Bronchial epithelial cell (primary cell): ENCODE measurements around the gene MEIS1. TPM values are rescaled to one million over a fixed set of nuclear protein-coding genes. Genes with fewer than 3 reads are reported as not detected.

Experiments
- DNase-seq: peaks from one replicate; pipeline ENCODE4 v3.0.0-alpha.2; 2010; ENCODE audit warnings: low read depth
- FAIRE-seq: peaks from 2 replicates; lab custom pipeline; 2011; peaks lifted over from hg19 to GRCh38; lab: Jason Lieb, UNC
- H3K27me3 ChIP-seq: 2 replicates; pipeline ENCODE4 v1.5.1; 2011; ENCODE audit warnings: low read length; ENCODE audit not compliant: control insufficient read depth, insufficient read depth
- H3K36me3 ChIP-seq: 2 replicates; pipeline ENCODE4 v1.5.1; 2011; ENCODE audit warnings: low read length; ENCODE audit not compliant: control insufficient read depth, insufficient read depth
- H3K4me3 ChIP-seq: 2 replicates; pipeline ENCODE4 v1.5.1; 2011; ENCODE audit warnings: mild to moderate bottlenecking, low read depth, low read length, control low read depth
- CTCF ChIP-seq: IDR thresholded peaks from 2 replicates; pipeline ENCODE4 v1.5.1; 2011; ENCODE audit warnings: mild to moderate bottlenecking, moderate library complexity, low read length, control low read depth, inconsistent platforms; ENCODE audit not compliant: insufficient read depth, severe bottlenecking
- total RNA-seq: library from RNA; depleted of rRNA; stranded (reverse); fragments of >200 nt; gene quantifications from 2 replicates; pipeline ENCODE4 v1.2.1, GENCODE V29; 2014

MEIS1 gene
- total RNA-seq, 1 donor from 2014 or later = 28.4 TPM

DNA sequence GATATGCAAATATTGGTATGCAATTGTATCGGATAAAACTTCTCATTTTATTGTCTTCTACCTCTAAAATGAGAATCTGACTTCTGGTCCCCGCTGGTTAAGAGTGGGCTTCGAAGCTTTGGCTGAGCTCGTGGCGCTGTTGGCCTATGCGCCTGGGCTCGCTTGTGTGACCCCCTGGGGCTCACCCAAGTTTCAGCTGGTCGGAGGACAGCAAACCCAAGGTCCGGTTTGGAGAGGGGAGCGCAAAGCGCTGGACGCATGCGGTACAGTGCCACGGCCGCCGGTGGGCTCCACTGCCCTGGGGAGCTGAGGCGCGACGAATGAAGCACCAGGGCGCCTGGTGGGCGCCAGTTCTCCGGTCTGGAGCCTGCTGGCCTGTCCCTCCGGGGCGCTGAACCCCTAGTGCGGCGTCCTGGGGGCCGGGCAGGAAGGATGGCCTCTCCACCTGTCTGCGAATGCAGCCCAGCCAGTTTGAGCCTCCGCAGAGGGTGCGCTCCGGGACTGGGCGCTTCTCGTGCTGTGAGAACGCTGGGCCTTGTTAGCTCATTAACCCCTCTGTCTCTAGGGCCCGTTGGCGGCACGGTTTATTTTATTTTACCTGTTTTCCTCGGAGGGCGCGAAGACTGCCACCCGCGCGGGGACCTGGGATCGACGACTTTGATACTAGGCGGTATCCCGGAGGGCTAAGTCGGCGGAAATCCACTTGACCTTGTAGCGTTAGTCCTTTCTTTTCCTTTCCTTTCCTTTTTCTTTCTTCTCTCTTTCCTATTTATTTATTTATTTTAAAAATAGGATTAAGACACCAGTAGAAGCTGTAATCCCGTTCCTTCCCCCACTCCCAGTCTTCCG lies 10.4 kb downstream of the MEIS1 start:
- H3K36me3 ChIP-seq = peaks cover 14% of the 10 kb centered on the region
- TF ChIP-seq CTCF = no peak
- H3K27me3 ChIP-seq = no peaks in the 10 kb centered on the region
- DNase-seq = no peak
- no peak overlapping the region for H3K4me3 ChIP-seq
- FAIRE-seq = no peak

GRCh38 chr2:66445925-66446871 lies 11.3 kb downstream of the MEIS1 start:
- no peak for DNase-seq
- FAIRE-seq = no peak
- H3K4me3 ChIP-seq = no peak overlapping the region
- no peak for TF ChIP-seq CTCF
- H3K36me3 ChIP-seq = peaks cover 12% of the 10 kb centered on the region
- H3K27me3 ChIP-seq = no peaks in the 10 kb centered on the region

DNA sequence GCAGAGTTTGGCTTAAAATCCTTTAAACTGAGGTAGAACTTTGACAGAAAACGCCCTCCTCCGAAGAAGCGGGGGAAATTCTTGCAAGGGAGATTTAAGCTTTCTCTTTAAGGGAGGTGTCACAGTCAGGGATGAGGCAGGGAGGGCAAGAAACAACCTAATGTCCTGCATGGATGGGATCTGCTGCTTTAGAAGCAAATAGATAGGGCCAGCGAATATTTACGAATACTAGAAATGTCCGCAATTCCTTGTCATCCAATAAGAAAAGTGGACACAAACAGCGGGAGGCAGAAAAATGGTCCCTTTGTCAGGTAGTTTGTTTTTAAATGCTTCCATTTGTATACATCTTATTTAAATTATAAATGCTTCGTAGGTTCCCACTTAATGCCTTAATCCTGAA lies 12.0 kb downstream of the MEIS1 start:
- no peak for TF ChIP-seq CTCF
- Histone ChIP-seq H3K27me3 (no peaks in the 10 kb centered on the region), H3K36me3 (peaks cover 12% of the 10 kb centered on the region), H3K4me3 (no peak overlapping the region)
- DNase-seq (no peak), FAIRE-seq (no peak)

DNA sequence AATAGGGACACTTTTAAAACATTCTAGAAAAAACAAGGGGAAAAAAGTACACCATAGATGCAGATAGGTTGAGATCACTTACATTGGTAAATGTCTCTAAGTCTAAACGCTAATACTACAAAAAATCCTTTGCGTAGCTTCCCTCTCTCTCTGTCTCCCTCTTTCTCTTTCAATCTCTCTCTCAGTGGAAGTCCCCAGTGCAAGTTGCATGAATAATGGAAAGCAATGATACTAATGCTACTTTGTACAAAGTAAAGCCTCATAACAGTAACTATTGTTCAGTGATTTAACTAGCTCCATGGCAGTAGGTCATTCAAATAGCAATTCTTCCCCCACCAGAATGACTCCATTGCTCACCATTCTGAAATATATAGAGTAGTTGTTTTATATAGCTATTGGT lies 12.8 kb downstream of the MEIS1 start:
- peaks cover 12% of the 10 kb centered on the region for H3K36me3 ChIP-seq
- H3K4me3 ChIP-seq = no peak overlapping the region
- no peak for TF ChIP-seq CTCF
- no peak for DNase-seq
- H3K27me3 ChIP-seq = no peaks in the 10 kb centered on the region
- no peak for FAIRE-seq

DNA sequence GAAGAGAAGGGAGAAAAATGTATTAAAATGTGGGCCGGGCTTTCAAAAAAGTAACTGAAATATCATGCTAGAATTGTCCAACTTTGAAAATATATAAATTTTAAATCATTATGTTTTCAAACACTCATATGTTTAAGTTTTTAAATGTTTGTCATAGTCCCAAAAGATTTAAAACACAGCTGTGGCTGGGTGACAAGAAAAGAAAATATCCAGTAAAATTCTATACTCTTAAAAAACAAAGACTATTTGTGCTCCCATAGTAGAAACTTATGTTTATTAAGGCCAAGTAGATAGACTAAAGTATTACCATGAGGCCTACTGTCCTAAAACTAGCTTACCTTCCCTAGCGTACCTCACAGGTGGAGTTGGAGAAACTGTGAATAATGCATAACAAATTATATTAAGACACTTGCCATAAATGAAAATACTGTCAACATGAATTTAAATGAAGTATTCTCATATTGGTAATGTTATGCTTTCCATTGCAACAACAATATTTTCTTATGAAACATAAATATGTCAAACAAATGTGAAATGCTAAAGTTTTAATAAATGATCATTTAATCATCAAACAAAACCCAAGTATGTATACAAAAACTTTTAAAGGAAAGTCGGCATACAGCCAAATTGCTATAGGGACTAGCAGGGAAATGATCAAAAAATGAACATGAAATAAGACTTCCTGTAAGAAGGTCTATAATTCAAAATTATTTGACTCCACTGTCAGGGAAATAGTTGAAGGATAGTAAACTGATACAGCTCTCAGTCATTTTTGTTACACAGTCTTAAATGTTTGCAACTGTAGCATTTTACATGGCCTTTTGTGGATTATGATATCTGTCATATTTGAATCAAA lies 13.4 kb downstream of the MEIS1 start:
- Histone ChIP-seq H3K27me3 (no peaks in the 10 kb centered on the region), H3K4me3 (no peak overlapping the region), H3K36me3 (peaks cover 12% of the 10 kb centered on the region)
- FAIRE-seq (no peak), DNase-seq (no peak)
- no peak for TF ChIP-seq CTCF
